A673 (cell line): ENCODE results near the gene KRTAP10-7. TPM values are rescaled to one million over a fixed set of nuclear protein-coding genes. Genes with fewer than 3 reads are reported as not detected.
A peak's percentile ranks its signal among the peaks of the same experiment; 100 is the strongest.

Experiments used
- BruUV-seq: library from RNA; stranded (reverse); fragments of 400-500 nt; replicated peaks from 2 replicates; lab custom pipeline; 2021; lab: Mats Ljungman, UMichigan
- CTCF ChIA-PET: fragments of 300-600 bp; sonication (Branson Sonifier 250); formaldehyde crosslinking; loops from one replicate; lab custom pipeline; 2022; ENCODE audit warnings: antibody characterized with exemption; lab: Charles Lee
- POLR2A ChIA-PET: fragments of 300-600 bp; sonication (Branson Sonifier 250); formaldehyde crosslinking; loops from one replicate; lab custom pipeline; 2022; ENCODE audit warnings: antibody characterized with exemption; ENCODE audit not compliant: low non-redundant PET; lab: Charles Lee
- DNase-seq: peaks from one replicate; pipeline ENCODE4 v3.0.0-alpha.2; 2015; ENCODE audit warnings: low spot score
- H3K27ac ChIP-seq: fragments of 200-600 bp; sonication (generic); 2 replicates; pipeline ENCODE4 v1.5.1; 2016; ENCODE audit warnings: mixed run types, low read depth, mild to moderate bottlenecking, mixed read lengths, antibody characterized with exemption, low read length; ENCODE audit not compliant: poor library complexity, severe bottlenecking
- H3K27me3 ChIP-seq: fragments of 200-600 bp; sonication (generic); replicated peaks from 2 replicates; pipeline ENCODE4 v1.6.1; 2017; ENCODE audit warnings: mixed run types, low read depth, mild to moderate bottlenecking, mixed read lengths, antibody characterized with exemption, low read length; ENCODE audit not compliant: insufficient read depth, poor library complexity
- H3K36me3 ChIP-seq: fragments of 200-600 bp; sonication (generic); 2 replicates; pipeline ENCODE4 v1.6.1; 2016; ENCODE audit warnings: mixed run types, mild to moderate bottlenecking, mixed read lengths, antibody characterized with exemption, low read length; ENCODE audit not compliant: insufficient read depth, poor library complexity, severe bottlenecking
- H3K4me1 ChIP-seq: fragments of 200-600 bp; sonication (generic); 2 replicates; pipeline ENCODE4 v1.6.1; 2017; ENCODE audit warnings: mixed run types, mild to moderate bottlenecking, mixed read lengths, antibody characterized with exemption, low read length; ENCODE audit not compliant: insufficient read depth, poor library complexity, severe bottlenecking
- H3K4me3 ChIP-seq: fragments of 200-600 bp; sonication (generic); 2 replicates; pipeline ENCODE4 v1.5.1; 2016; ENCODE audit warnings: low read depth, mixed run types, mild to moderate bottlenecking, mixed read lengths, low read length; ENCODE audit not compliant: poor library complexity, severe bottlenecking
- H3K9me3 ChIP-seq: fragments of 200-600 bp; sonication (generic); 2 replicates; pipeline ENCODE4 v1.6.1; 2016; ENCODE audit warnings: mixed run types, low read depth, mild to moderate bottlenecking, mixed read lengths, antibody characterized with exemption, low read length; ENCODE audit not compliant: poor library complexity, severe bottlenecking
- CTCF ChIP-seq: fragments of 300-800, 200-600 bp; sonication (generic); conservative IDR thresholded peaks from 2 replicates; pipeline ENCODE4 v1.5.1; 2017; ENCODE audit warnings: low read depth, mild to moderate bottlenecking, antibody characterized with exemption, low read length, moderate library complexity, mixed read lengths
- EZH2 ChIP-seq: fragments of 200-600 bp; sonication (generic); IDR thresholded peaks from 2 replicates; pipeline ENCODE4 v1.6.1; 2017; ENCODE audit warnings: borderline replicate concordance, low read depth, mild to moderate bottlenecking, mixed read lengths, antibody characterized with exemption, low read length; ENCODE audit not compliant: poor library complexity, severe bottlenecking
- intact Hi-C: fragments of 100-400 bp; cut with micrococcal nuclease; formaldehyde crosslinking; loops from one replicate; pipeline ENCODE4 v1.10.0; 2022; ENCODE audit not compliant: unreplicated experiment
- total RNA-seq: library from RNA; stranded (reverse); gene quantifications from 2 replicates; pipeline ENCODE4 v1.2.3, GENCODE V29; 2021

KRTAP10-7 gene
- total RNA-seq, 1 experiment from 2014 or later = not detected

- Histone ChIP-seq H3K27ac (no peak overlapping the region), H3K4me3 (no peak overlapping the region), H3K4me1 (no peaks in the 10 kb centered on the region), H3K36me3 (no peaks in the 10 kb centered on the region), H3K9me3 (no peaks in the 10 kb centered on the region), H3K27me3 (no peaks in the 10 kb centered on the region)
- intact Hi-C loops = no loop called here
- DNase-seq = peak; percentile 38
- ChIA-PET CTCF (interaction anchor here (0.6 kb wide), 1 partner anchor 179 kb away, joined by 4 read pairs; no protein-coding TSS in a partner anchor), POLR2A (no interaction called here)
- TF ChIP-seq CTCF = no peak
- TF ChIP-seq EZH2 = no peak
- BruUV-seq = no TSS peak
Observed at GRCh38 chr21:44574457-44575306, 25.7 kb upstream of the KRTAP10-7 start.

GRCh38 chr21:44575307-44576024 is 24.9 kb upstream of the KRTAP10-7 start:
- H3K4me3 ChIP-seq = no peak overlapping the region
- no peak for TF ChIP-seq EZH2
- no peak for TF ChIP-seq CTCF
- DNase-seq = no peak
- no TSS peak for BruUV-seq
- no peaks in the 10 kb centered on the region for H3K4me1 ChIP-seq
- intact Hi-C loops = no loop called here
- no peak overlapping the region for H3K27ac ChIP-seq
- H3K9me3 ChIP-seq = no peaks in the 10 kb centered on the region
- H3K36me3 ChIP-seq = no peaks in the 10 kb centered on the region
- no peaks in the 10 kb centered on the region for H3K27me3 ChIP-seq
- ChIA-PET POLR2A (no interaction called here), CTCF (no interaction called here)

- CTCF ChIA-PET = no interaction called here
- intact Hi-C loops = no loop called here
- H3K27me3 ChIP-seq = no peaks in the 10 kb centered on the region
- no peak overlapping the region for H3K27ac ChIP-seq
- TF ChIP-seq EZH2 = no peak
- no peak for TF ChIP-seq CTCF
- no peaks in the 10 kb centered on the region for H3K4me1 ChIP-seq
- H3K4me3 ChIP-seq = no peak overlapping the region
- no peak for DNase-seq
- POLR2A ChIA-PET = no interaction called here
- H3K9me3 ChIP-seq = peaks cover 1% of the 10 kb centered on the region
- no TSS peak for BruUV-seq
- H3K36me3 ChIP-seq = no peaks in the 10 kb centered on the region
Observed at GRCh38 chr21:44576025-44576420, 24.4 kb upstream of the KRTAP10-7 start.
